Stimulated activated CD4-positive, alpha-beta T cell treated with anti-CD3 and anti-CD28 coated beads, Interleukin-12 subunit alpha, Interleukin-12 subunit beta, amount 100 ng/mL, for 4 hours (primary cell): ENCODE measurements around the gene ZSCAN9.

Experiments used
- DNase-seq: peaks from one replicate; pipeline ENCODE4 v3.0.0-alpha.2; 2020

The ZSCAN9 gene

GRCh38 chr6:28269492-28269891 lies 44.4 kb downstream of the ZSCAN9 start:
- DNase-seq = no peak

- DNase-seq = no peak
Observed at GRCh38 chr6:28274888-28275287, 49.8 kb downstream of the ZSCAN9 start.

- no peak for DNase-seq
Observed at GRCh38 chr6:28277746-28278145, 52.7 kb downstream of the ZSCAN9 start.

GRCh38 chr6:28280595-28281287 lies 55.7 kb downstream of the ZSCAN9 start:
- DNase-seq = no peak

- DNase-seq = peak; percentile 55
Observed at GRCh38 chr6:28281288-28282064, 56.4 kb downstream of the ZSCAN9 start, which contains the start of gene PGBD1. Gene PGBD1, plus strand, starts transcription at chr6:28281572. Its CDS starts 2,242 bp downstream, at chr6:28283814.

- no peak for DNase-seq
Observed at GRCh38 chr6:28282926-28283325, 57.9 kb downstream of the ZSCAN9 start.
